Trophoblast cell (in vitro differentiated cells and primary cell): ENCODE results near the gene NDUFA12.

Experiments used
- DNase-seq, 2 donors: peaks; one replicate each; pipeline ENCODE4 v3.0.0-alpha.2; 2016
- H2AFZ ChIP-seq: 2 replicates; pipeline ENCODE4 v1.6.1; 2013; ENCODE audit warnings: low read length, moderate library complexity, mild to moderate bottlenecking; ENCODE audit not compliant: insufficient read depth, poor library complexity
- H2AK5ac ChIP-seq: 2 replicates; pipeline ENCODE4 v1.6.1; 2013; ENCODE audit warnings: mild to moderate bottlenecking, low read length
- H2BK120ac ChIP-seq: 2 replicates; pipeline ENCODE4 v1.6.1; 2013; ENCODE audit warnings: low read length, mild to moderate bottlenecking, moderate library complexity; ENCODE audit not compliant: insufficient read depth, poor library complexity
- H2BK12ac ChIP-seq: 2 replicates; pipeline ENCODE4 v1.6.1; 2013; ENCODE audit warnings: mild to moderate bottlenecking, low read length, moderate library complexity
- H2BK5ac ChIP-seq: 2 replicates; pipeline ENCODE4 v1.6.1; 2013; ENCODE audit warnings: low read length, low read depth, moderate library complexity, mild to moderate bottlenecking; ENCODE audit not compliant: poor library complexity
- H3K14ac ChIP-seq: 2 replicates; pipeline ENCODE4 v1.6.1; 2013; ENCODE audit warnings: mild to moderate bottlenecking, low read length
- H3K18ac ChIP-seq: 2 replicates; pipeline ENCODE4 v1.6.1; 2013; ENCODE audit warnings: mild to moderate bottlenecking, low read length
- H3K23ac ChIP-seq: 2 replicates; pipeline ENCODE4 v1.6.1; 2013; ENCODE audit warnings: low read length
- H3K27ac ChIP-seq: 2 replicates; pipeline ENCODE4 v1.5.1; 2013; ENCODE audit warnings: low read depth, mild to moderate bottlenecking, inconsistent platforms, low read length, moderate library complexity
- H3K27me3 ChIP-seq: 2 replicates; pipeline ENCODE4 v1.6.1; 2013; ENCODE audit warnings: inconsistent platforms, mild to moderate bottlenecking, low read length, moderate library complexity; ENCODE audit not compliant: insufficient read depth
- H3K36me3 ChIP-seq, 2 experiments: 1 replicate in 1 of 2; 2 replicates in 1 of 2; pipeline ENCODE4 v1.6.1; 2013; ENCODE audit warnings: low read length in 2 of 2, mild to moderate bottlenecking in 2 of 2, moderate library complexity in 1 of 2; ENCODE audit not compliant: insufficient read depth in 2 of 2, control insufficient read depth in 1 of 2
- H3K4ac ChIP-seq: 2 replicates; pipeline ENCODE4 v1.6.1; 2013; ENCODE audit warnings: low read depth, mild to moderate bottlenecking, low read length, moderate library complexity
- H3K4me1 ChIP-seq, 2 experiments: 1 replicate in 1 of 2; 2 replicates in 1 of 2; pipeline ENCODE4 v1.6.1; 2013; ENCODE audit warnings: low read length in 2 of 2, mild to moderate bottlenecking in 2 of 2, moderate library complexity in 1 of 2; ENCODE audit not compliant: insufficient read depth in 2 of 2, control insufficient read depth in 1 of 2
- H3K4me2 ChIP-seq: 2 replicates; pipeline ENCODE4 v1.6.1; 2013; ENCODE audit warnings: inconsistent platforms, mild to moderate bottlenecking, low read length, moderate library complexity
- H3K4me3 ChIP-seq: 2 replicates; pipeline ENCODE4 v1.5.1; 2013; ENCODE audit warnings: mild to moderate bottlenecking, low read depth, low read length, inconsistent platforms
- H3K79me1 ChIP-seq: one replicate; pipeline ENCODE4 v1.6.1; 2013; ENCODE audit warnings: low read length
- H3K79me2 ChIP-seq: 2 replicates; pipeline ENCODE4 v1.6.1; 2013; ENCODE audit warnings: low read length, mild to moderate bottlenecking; ENCODE audit not compliant: control insufficient read depth, insufficient read depth, poor library complexity
- H3K9ac ChIP-seq: 2 replicates; pipeline ENCODE4 v1.6.1; 2013; ENCODE audit warnings: mild to moderate bottlenecking, low read length
- H3K9me3 ChIP-seq: 2 replicates; pipeline ENCODE4 v1.6.1; 2013; ENCODE audit warnings: low read depth, mild to moderate bottlenecking, control low read depth, inconsistent platforms, low read length; ENCODE audit not compliant: insufficient read depth
- H4K12ac ChIP-seq: 2 replicates; pipeline ENCODE4 v1.6.1; 2013; ENCODE audit warnings: low read depth, mild to moderate bottlenecking, low read length, moderate library complexity
- H4K8ac ChIP-seq: 2 replicates; pipeline ENCODE4 v1.6.1; 2013; ENCODE audit warnings: low read depth, mild to moderate bottlenecking, low read length, moderate library complexity
- H4K91ac ChIP-seq: one replicate; pipeline ENCODE4 v1.6.1; 2013; ENCODE audit warnings: low read depth, mild to moderate bottlenecking, low read length, moderate library complexity
- WGBS: extraction: QIAGEN DNeasy Blood & Tissue Kit; methylation state at CpG from one replicate; pipeline ENCODE4 v1.1.7; 2013; ENCODE audit warnings: missing lambda C conversion rate; ENCODE audit not compliant: insufficient read length, insufficient coverage; ENCODE audit errors: extremely low coverage; 5-methylcytosine and 5-hydroxymethylcytosine counted together

The NDUFA12 gene

DNA sequence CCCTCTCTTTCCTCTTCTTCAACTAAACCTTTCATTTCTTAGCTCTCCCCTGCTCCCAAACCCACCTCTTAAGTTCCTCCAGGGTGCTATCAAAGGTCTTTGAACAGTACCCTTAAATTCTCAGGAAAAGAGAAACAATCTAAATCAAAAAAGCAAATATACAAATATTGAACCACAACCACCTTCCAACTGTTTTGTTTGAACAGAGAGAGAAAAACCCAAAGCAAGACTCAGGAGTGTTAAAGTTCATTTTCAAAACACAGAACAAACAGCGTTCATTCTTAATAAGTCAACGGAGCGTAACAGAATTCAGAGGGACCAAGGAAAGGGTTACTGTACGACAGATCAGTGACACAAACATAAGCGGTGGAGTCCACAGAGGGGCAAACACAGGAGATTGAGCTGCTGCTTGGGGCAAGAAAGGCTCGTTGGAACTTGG, 73.3 kb downstream of the NDUFA12 start:
- H3K4me1 ChIP-seq, result no peaks in the 10 kb centered on the region
- no peak overlapping the region for H3K23ac ChIP-seq
- no peak overlapping the region for H4K8ac ChIP-seq
- no peak overlapping the region for H3K18ac ChIP-seq
- no peak overlapping the region for H3K4ac ChIP-seq
- H4K91ac ChIP-seq, result no peak overlapping the region
- no peaks in the 10 kb centered on the region for H3K9me3 ChIP-seq
- H3K79me1 ChIP-seq, result no peaks in the 10 kb centered on the region
- H2BK120ac ChIP-seq, result no peak overlapping the region
- H2AK5ac ChIP-seq, result no peak overlapping the region
- WGBS, result no CpG with 5 or more reads among the region's 6 CpGs
- H3K79me2 ChIP-seq, result no peaks in the 10 kb centered on the region
- no peak overlapping the region for H3K27ac ChIP-seq
- no peak overlapping the region for H3K4me3 ChIP-seq
- no peak overlapping the region for H4K12ac ChIP-seq
- H2BK5ac ChIP-seq, result no peak overlapping the region
- no peaks in the 10 kb centered on the region for H3K27me3 ChIP-seq
- H3K4me2 ChIP-seq, result no peak overlapping the region
- H3K36me3 ChIP-seq, result no peaks in the 10 kb centered on the region
- H3K14ac ChIP-seq, result no peak overlapping the region
- DNase-seq, result no peak
- no peak overlapping the region for H3K9ac ChIP-seq
- no peak overlapping the region for H2AFZ ChIP-seq
- H2BK12ac ChIP-seq, result no peak overlapping the region

DNA sequence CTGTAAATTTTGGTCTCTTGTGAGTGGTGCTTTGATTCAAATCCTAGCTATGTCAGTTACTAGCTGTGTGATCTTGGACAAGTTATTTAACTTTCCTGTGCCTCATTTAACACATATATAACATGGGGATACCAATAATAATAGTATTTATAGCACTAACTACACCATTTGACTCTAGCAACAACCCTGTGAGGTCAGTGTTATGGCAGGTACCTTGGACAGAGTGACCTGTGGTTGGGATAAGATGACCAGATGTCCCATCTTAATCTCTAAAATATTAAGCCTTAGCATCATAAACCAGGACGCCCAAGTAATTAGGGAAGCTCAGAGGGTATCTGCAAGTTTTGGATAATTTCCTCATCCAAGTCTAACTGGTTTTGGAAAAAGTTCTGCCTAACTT, 73.7 kb downstream of the NDUFA12 start:
- no peak overlapping the region for H3K4me3 ChIP-seq
- no peaks in the 10 kb centered on the region for H3K27me3 ChIP-seq
- H2BK5ac ChIP-seq, result no peak overlapping the region

DNA sequence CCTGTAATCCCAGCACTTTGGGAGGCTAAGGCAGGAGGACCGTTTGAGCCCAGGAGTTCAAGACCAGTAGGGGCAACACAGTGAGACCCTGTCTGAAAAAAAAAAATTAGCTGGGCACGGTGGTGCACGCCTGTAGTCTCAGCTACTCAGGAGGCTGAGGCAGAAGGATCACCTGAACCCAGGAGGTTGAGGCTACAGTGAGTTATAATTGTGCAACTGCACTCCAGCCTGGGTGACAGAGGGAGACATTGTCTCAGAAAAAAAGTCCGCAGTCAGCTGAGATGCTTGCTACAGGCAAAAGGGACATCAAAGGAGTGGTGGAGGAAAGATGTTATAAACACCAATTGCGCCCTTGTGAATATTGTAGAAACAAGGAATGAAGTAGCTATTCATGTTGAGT, 77.8 kb downstream of the NDUFA12 start:
- Histone ChIP-seq H3K14ac (no peak overlapping the region), H3K4me3 (no peak overlapping the region), H3K36me3 (no peaks in the 10 kb centered on the region), H3K27ac (no peak overlapping the region), H2AFZ (no peak overlapping the region), H3K4ac (no peak overlapping the region), H2BK5ac (no peak overlapping the region), H4K8ac (no peak overlapping the region), H2AK5ac (no peak overlapping the region), H3K4me1 (no peaks in the 10 kb centered on the region), H3K4me2 (no peak overlapping the region), H3K79me1 (no peaks in the 10 kb centered on the region), H3K18ac (no peak overlapping the region), H4K12ac (no peak overlapping the region), H3K79me2 (no peaks in the 10 kb centered on the region), H3K9me3 (no peaks in the 10 kb centered on the region), H3K9ac (no peak overlapping the region), H2BK12ac (no peak overlapping the region), H4K91ac (no peak overlapping the region), H3K27me3 (no peaks in the 10 kb centered on the region), H3K23ac (no peak overlapping the region), H2BK120ac (no peak overlapping the region)
- peak in 1 of 2 donors; percentile 18 for DNase-seq
- WGBS, result no CpG with 5 or more reads among the region's 5 CpGs

More for the DNA sequence above, 73.7 kb downstream of the NDUFA12 start:
- Histone ChIP-seq H3K9me3 (no peaks in the 10 kb centered on the region), H3K18ac (no peak overlapping the region), H3K14ac (no peak overlapping the region), H4K12ac (no peak overlapping the region), H3K9ac (no peak overlapping the region), H3K27ac (no peak overlapping the region), H3K4me2 (no peak overlapping the region), H3K36me3 (no peaks in the 10 kb centered on the region), H2AFZ (no peak overlapping the region), H3K79me2 (no peaks in the 10 kb centered on the region), H4K8ac (no peak overlapping the region), H2AK5ac (no peak overlapping the region), H4K91ac (no peak overlapping the region), H2BK12ac (no peak overlapping the region), H3K79me1 (no peaks in the 10 kb centered on the region), H3K23ac (no peak overlapping the region), H3K4ac (no peak overlapping the region), H3K4me1 (no peaks in the 10 kb centered on the region), H2BK120ac (no peak overlapping the region)
- no CpG with 5 or more reads among the region's 1 CpG for WGBS
- DNase-seq, result no peak

DNA sequence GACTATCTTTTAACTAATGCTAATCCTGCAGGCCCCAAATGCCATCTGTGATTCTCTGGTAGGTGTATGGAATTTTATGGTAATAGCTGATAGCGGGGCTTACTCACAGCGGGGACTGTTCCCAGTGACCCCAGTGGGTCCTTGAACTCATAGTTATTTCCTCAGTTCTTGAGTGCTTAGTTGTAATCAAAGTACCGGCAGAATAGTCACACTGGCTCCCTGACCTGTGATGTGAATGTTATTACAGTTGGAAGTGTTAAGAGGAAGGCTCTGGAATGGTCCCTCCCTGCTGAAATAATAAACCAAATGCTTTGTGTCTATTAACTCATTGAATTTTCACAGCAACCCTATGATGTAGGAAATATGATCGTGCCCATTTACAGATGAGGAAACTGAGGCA, 78.3 kb downstream of the NDUFA12 start:
- Histone ChIP-seq H3K4me1 (no peaks in the 10 kb centered on the region), H4K12ac (no peak overlapping the region), H3K9ac (no peak overlapping the region), H3K9me3 (no peaks in the 10 kb centered on the region), H3K4ac (no peak overlapping the region), H2BK12ac (no peak overlapping the region), H3K27me3 (no peaks in the 10 kb centered on the region), H3K4me2 (no peak overlapping the region), H2AFZ (no peak overlapping the region), H2BK120ac (no peak overlapping the region), H3K18ac (no peak overlapping the region), H2BK5ac (no peak overlapping the region), H3K79me2 (no peaks in the 10 kb centered on the region), H3K27ac (no peak overlapping the region), H3K4me3 (no peak overlapping the region), H3K79me1 (no peaks in the 10 kb centered on the region), H3K23ac (no peak overlapping the region), H3K14ac (no peak overlapping the region), H4K8ac (no peak overlapping the region), H3K36me3 (no peaks in the 10 kb centered on the region), H2AK5ac (no peak overlapping the region), H4K91ac (no peak overlapping the region)
- no peak for DNase-seq
- WGBS, result no CpG with 5 or more reads among the region's 4 CpGs
